Hepatocyte (in vitro differentiated cells): Measurements from ENCODE around the gene CYSTM1. TPM values are rescaled to one million over a fixed set of nuclear protein-coding genes. Genes with fewer than 3 reads are reported as not detected.

Experiments used
- DNase-seq: peaks from one replicate; pipeline ENCODE4 v3.0.0-alpha.2; 2016; ENCODE audit warnings: low spot score
- H2AFZ ChIP-seq: fragments of 200-600 bp; sonication (generic); 2 replicates; pipeline ENCODE4 v1.6.0; 2016; ENCODE audit warnings: antibody characterized with exemption, mild to moderate bottlenecking
- H3K27ac ChIP-seq: fragments of 200-600 bp; sonication (generic); 2 replicates; pipeline ENCODE4 v1.5.1; 2016; ENCODE audit warnings: mild to moderate bottlenecking
- H3K27me3 ChIP-seq: fragments of 200-600 bp; sonication (generic); 2 replicates; pipeline ENCODE4 v1.6.1; 2016
- H3K36me3 ChIP-seq: fragments of 200-600 bp; sonication (generic); replicated peaks from 2 replicates; pipeline ENCODE4 v1.5.1; 2016; ENCODE audit warnings: low read depth; ENCODE audit not compliant: insufficient read depth
- H3K4me1 ChIP-seq: fragments of 200-600 bp; sonication (generic); 2 replicates; pipeline ENCODE4 v1.5.1; 2016; ENCODE audit warnings: mild to moderate bottlenecking, moderate library complexity; ENCODE audit not compliant: insufficient read depth
- H3K4me2 ChIP-seq: fragments of 200-600 bp; sonication (generic); 2 replicates; pipeline ENCODE4 v1.6.0; 2016
- H3K4me3 ChIP-seq: fragments of 200-600 bp; sonication (generic); 2 replicates; pipeline ENCODE4 v1.5.1; 2016; ENCODE audit warnings: mild to moderate bottlenecking
- H3K79me2 ChIP-seq: fragments of 200-600 bp; sonication (generic); 2 replicates; pipeline ENCODE4 v1.6.0; 2017; ENCODE audit warnings: mild to moderate bottlenecking
- H3K9me2 ChIP-seq: fragments of 200-600 bp; sonication (generic); replicated peaks from 2 replicates; pipeline ENCODE4 v1.6.0; 2017; ENCODE audit warnings: mild to moderate bottlenecking; ENCODE audit not compliant: insufficient read depth
- H3K9me3 ChIP-seq: fragments of 200-600 bp; sonication (generic); 2 replicates; pipeline ENCODE4 v1.5.1; 2016; ENCODE audit warnings: low read depth, mild to moderate bottlenecking
- H4K20me1 ChIP-seq: fragments of 200-600 bp; sonication (generic); 2 replicates; pipeline ENCODE4 v1.6.0; 2016; ENCODE audit warnings: mild to moderate bottlenecking; ENCODE audit not compliant: insufficient read depth, poor library complexity, severe bottlenecking
- CTCF ChIP-seq: fragments of 200-600 bp; sonication (generic); IDR thresholded peaks from 2 replicates; pipeline ENCODE4 v1.5.1; 2016; ENCODE audit warnings: antibody characterized with exemption, mild to moderate bottlenecking; ENCODE audit not compliant: poor library complexity
- EZH2 ChIP-seq: fragments of 200-600 bp; sonication (generic); IDR thresholded peaks from 2 replicates; pipeline ENCODE4 v1.6.1; 2016; ENCODE audit warnings: antibody characterized with exemption, mild to moderate bottlenecking, borderline replicate concordance
- EZH2phosphoT487 ChIP-seq: fragments of 200-600 bp; sonication (generic); IDR thresholded peaks from one replicate; pipeline ENCODE4 v1.6.1; 2018; ENCODE audit warnings: antibody characterized with exemption, mild to moderate bottlenecking, low read depth, moderate library complexity; ENCODE audit not compliant: unreplicated experiment, severe bottlenecking
- WGBS: methylation state at CpG from one replicate; pipeline ENCODE4 v1.1.6; 2016; ENCODE audit warnings: low lambda C conversion rate; ENCODE audit errors: missing lambda C conversion rate; 5-methylcytosine and 5-hydroxymethylcytosine counted together
- polyA plus RNA-seq: library from polyadenylated mRNA; unstranded; fragments of >200 nt; fragmentation: Nextera tagmentation; extraction: Ambion mirVana; gene quantifications from 2 replicates; pipeline ENCODE4 v1.2.1, GENCODE V29; 2016
- total RNA-seq: library from RNA; depleted of rRNA; stranded (reverse); fragments of >200 nt; gene quantifications from 2 replicates; pipeline ENCODE4 v1.2.3, GENCODE V29; 2014

Gene CYSTM1
- total and polyA plus RNA-seq, 2 experiments from 2014 or later = 111 to 262 TPM

- no peak overlapping the region for H2AFZ ChIP-seq
- no peaks in the 10 kb centered on the region for H3K27me3 ChIP-seq
- H3K9me3 ChIP-seq = no peaks in the 10 kb centered on the region
- H3K9me2 ChIP-seq = no peaks in the 10 kb centered on the region
- H3K4me3 ChIP-seq = no peak overlapping the region
- peaks cover 16% of the 10 kb centered on the region for H3K4me1 ChIP-seq
- TF ChIP-seq CTCF (no peak), EZH2 (no peak), EZH2phosphoT487 (no peak)
- no peaks in the 10 kb centered on the region for H4K20me1 ChIP-seq
- H3K36me3 ChIP-seq = no peaks in the 10 kb centered on the region
- H3K27ac ChIP-seq = peak overlapping the region; percentile 85
- no peak overlapping the region for H3K4me2 ChIP-seq
- DNase-seq = no peak
- H3K79me2 ChIP-seq = peaks cover 69% of the 10 kb centered on the region
- 93% methylated on average over 2 of the region's 2 CpGs for WGBS
Measured at GRCh38 chr5:140260089-140260656, 85.2 kb downstream of the CYSTM1 start.

GRCh38 chr5:140261403-140262171, 86.6 kb downstream of the CYSTM1 start:
- H3K27me3 ChIP-seq = no peaks in the 10 kb centered on the region
- TF ChIP-seq CTCF (no peak), EZH2phosphoT487 (no peak), EZH2 (no peak)
- peaks cover 16% of the 10 kb centered on the region for H3K4me1 ChIP-seq
- H4K20me1 ChIP-seq = no peaks in the 10 kb centered on the region
- DNase-seq = peak; percentile 88
- H3K9me2 ChIP-seq = no peaks in the 10 kb centered on the region
- peak overlapping the region; percentile 36 for H3K4me2 ChIP-seq
- 33% methylated on average over 8 of the region's 8 CpGs for WGBS
- no peaks in the 10 kb centered on the region for H3K9me3 ChIP-seq
- H2AFZ ChIP-seq = no peak overlapping the region
- peak overlapping the region; percentile 85 for H3K27ac ChIP-seq
- H3K36me3 ChIP-seq = no peaks in the 10 kb centered on the region
- peaks cover 58% of the 10 kb centered on the region for H3K79me2 ChIP-seq
- no peak overlapping the region for H3K4me3 ChIP-seq

- Histone ChIP-seq H3K4me3 (no peak overlapping the region), H2AFZ (no peak overlapping the region), H4K20me1 (no peaks in the 10 kb centered on the region), H3K9me2 (no peaks in the 10 kb centered on the region), H3K79me2 (peaks cover 59% of the 10 kb centered on the region), H3K4me1 (peaks cover 16% of the 10 kb centered on the region), H3K9me3 (no peaks in the 10 kb centered on the region), H3K27ac (peak overlapping the region; percentile 85), H3K27me3 (no peaks in the 10 kb centered on the region), H3K4me2 (peak overlapping the region; percentile 36), H3K36me3 (no peaks in the 10 kb centered on the region)
- no peak for DNase-seq
- 95% methylated on average over 3 of the region's 3 CpGs for WGBS
- TF ChIP-seq EZH2phosphoT487 (no peak), CTCF (no peak), EZH2 (no peak)
Measured at GRCh38 chr5:140262221-140262620, 87.2 kb downstream of the CYSTM1 start.
